K562 (cell line): ENCODE results near the gene IMPDH2. TPM values are rescaled to one million over a fixed set of nuclear protein-coding genes. Genes with fewer than 3 reads are reported as not detected.

Experiments
- BRF2 ChIP-seq: IDR thresholded peaks from 3 replicates; pipeline ENCODE4 v1.6.1; 2011; ENCODE audit warnings: borderline replicate concordance, mild to moderate bottlenecking; ENCODE audit not compliant: insufficient read length, insufficient read depth
- C11orf30 ChIP-seq: fragments of 450-650 bp; IDR thresholded peaks from 2 replicates; pipeline ENCODE4 v1.6.1; 2016; ENCODE audit warnings: low read depth, mild to moderate bottlenecking
- CCNT2 ChIP-seq: IDR thresholded peaks from 2 replicates; pipeline ENCODE4 v1.6.1; 2011; ENCODE audit warnings: borderline replicate concordance, low read depth, mild to moderate bottlenecking, moderate library complexity, mixed read lengths, low read length; ENCODE audit not compliant: insufficient read length; ENCODE audit errors: extremely low read depth
- CEBPG ChIP-seq, 3 experiments: fragments of 200-800 bp in 1 of 3; sonication (Bioruptor generic) in 1 of 3; sonication (generic) in 1 of 3; formaldehyde crosslinking in 1 of 3; IDR thresholded peaks in 2 of 3; conservative IDR thresholded peaks in 1 of 3; 2 replicates each; pipeline versions ENCODE4 v1.6.1 to v1.8.0; 2016 to 2022; ENCODE audit warnings: missing compliant biosample characterization in 2 of 3, missing genetic modification characterization in 2 of 3, mild to moderate bottlenecking in 1 of 3, missing genetic modification reagents in 1 of 3
- CLOCK ChIP-seq: fragments of 250-450 bp; sonication (Bioruptor Pico); IDR thresholded peaks from 2 replicates; pipeline ENCODE4 v1.4.0; 2020; ENCODE audit warnings: mild to moderate bottlenecking, moderate library complexity, borderline replicate concordance
- MEIS2 ChIP-seq: fragments of 450-650 bp; IDR thresholded peaks from 2 replicates; pipeline ENCODE4 v1.6.1; 2014; ENCODE audit warnings: mild to moderate bottlenecking; ENCODE audit not compliant: partially characterized antibody
- NBN ChIP-seq: fragments of 450-650 bp; IDR thresholded peaks from 2 replicates; pipeline ENCODE4 v1.6.1; 2016; ENCODE audit warnings: low read depth, mild to moderate bottlenecking
- NCOR1 ChIP-seq: fragments of 450-650 bp; IDR thresholded peaks from 2 replicates; pipeline ENCODE4 v1.6.1; 2016; ENCODE audit warnings: mild to moderate bottlenecking, moderate library complexity
- RFX1 ChIP-seq: fragments of 450-650 bp; IDR thresholded peaks from 2 replicates; pipeline ENCODE4 v1.6.1; 2016; ENCODE audit warnings: mild to moderate bottlenecking, moderate library complexity
- TCFL5 ChIP-seq: fragments of 250-450 bp; sonication (Bioruptor Pico); conservative IDR thresholded peaks from 2 replicates; pipeline ENCODE4 v1.6.1; 2021; ENCODE audit warnings: mild to moderate bottlenecking, moderate library complexity, matching md5 sums
- XRCC4 ChIP-seq: IDR thresholded peaks from one replicate; pipeline ENCODE4 v1.6.1; 2011; ENCODE audit not compliant: insufficient read depth, insufficient read length; ENCODE audit errors: extremely low read depth
- ZFPM2 ChIP-seq: fragments of 250-450 bp; sonication (Bioruptor Pico); IDR thresholded peaks from 2 replicates; pipeline ENCODE4 v1.5.1; 2022; ENCODE audit warnings: mild to moderate bottlenecking
- ZNF316 ChIP-seq: fragments of 450-650 bp; IDR thresholded peaks from 2 replicates; pipeline ENCODE4 v1.6.1; 2016
- ZNF592 ChIP-seq: fragments of 450-650 bp; IDR thresholded peaks from 2 replicates; pipeline ENCODE4 v1.6.1; 2017; ENCODE audit warnings: antibody characterized with exemption, mild to moderate bottlenecking
- ZSCAN32 ChIP-seq: fragments of 450-650 bp; formaldehyde crosslinking; IDR thresholded peaks from 2 replicates; pipeline ENCODE4 v1.4.0; 2020; ENCODE audit warnings: mild to moderate bottlenecking, moderate library complexity
- polyA plus RNA-seq, 8 experiments: library from polyadenylated mRNA; depleted of rRNA in 4 of 8; stranded (reverse) in 5 of 8; unstranded in 3 of 8; fragments of >200 nt; fragmentation: Nextera tagmentation in 2 of 8; fragmentation: Illumina TruSeq in 1 of 8; extraction: Ambion mirVana in 2 of 8; extraction: Trizol in 1 of 8; gene quantifications; 2 replicates each; pipeline versions ENCODE4 v1.2.1 to v1.2.3, GENCODE V29; 2011 to 2014; ENCODE audit warnings: inconsistent platforms in 1 of 8, missing spikeins in 1 of 8
- total RNA-seq, 7 experiments: library from RNA; depleted of rRNA in 6 of 7; stranded (reverse); fragments of >200 nt in 6 of 7; fragmentation: Illumina TruSeq in 2 of 7; extraction: Trizol in 2 of 7; gene quantifications; 2 replicates each; pipeline versions ENCODE4 v1.2.1 to v1.2.3, GENCODE V29; 2011 to 2021; ENCODE audit warnings: low replicate concordance in 1 of 7
- TF ChIP-seq, protein P1 (sequence below): fragments of 450-650 bp; IDR thresholded peaks from 2 replicates; pipeline ENCODE4 v1.6.1; 2016; ENCODE audit warnings: missing biosample characterization, missing genetic modification characterization
- TF ChIP-seq, protein P2 (sequence below): fragments of 250-450 bp; sonication (Bioruptor Pico); IDR thresholded peaks from 2 replicates; pipeline ENCODE4 v1.8.0; 2022; ENCODE audit warnings: moderate library complexity, mild to moderate bottlenecking, inconsistent platforms

Gene IMPDH2
- total and polyA plus RNA-seq, 9 of the 15 experiments (the other 6 are each of a cell fraction or from before 2014, with no cell fraction given) = 318 to 507 (median 366) TPM

GRCh38 chr3:49021813-49022687 is 7.1 kb downstream of the IMPDH2 start, which contains the start of gene NDUFAF3 (continued):
- TF ChIP-seq ZNF592 (0 out of 2 replicates have a peak, but pooled peaks have one; percentile 40), NCOR1 (no peak), ZFPM2 (no peak), RFX1 (no peak), MEIS2 (no peak), ZSCAN32 (no peak), ZNF316 (no peak), NBN (no peak), CEBPG (CRISPR knock-in tag; IDR thresholded peaks at IDR 0.05) (no peak), CEBPG (tag; conservative IDR thresholded peaks at IDR 0.05 in 1 of 2, IDR thresholded peaks at IDR 0.05 in 1 of 2) (no peak), BRF2 (no peak), CLOCK (CRISPR knock-in tag) (no peak), TCFL5 (CRISPR knock-in tag) (no peak), CCNT2 (no peak), XRCC4 (no peak), C11orf30 (peak; percentile 90)
- TF ChIP-seq, protein P1, sequence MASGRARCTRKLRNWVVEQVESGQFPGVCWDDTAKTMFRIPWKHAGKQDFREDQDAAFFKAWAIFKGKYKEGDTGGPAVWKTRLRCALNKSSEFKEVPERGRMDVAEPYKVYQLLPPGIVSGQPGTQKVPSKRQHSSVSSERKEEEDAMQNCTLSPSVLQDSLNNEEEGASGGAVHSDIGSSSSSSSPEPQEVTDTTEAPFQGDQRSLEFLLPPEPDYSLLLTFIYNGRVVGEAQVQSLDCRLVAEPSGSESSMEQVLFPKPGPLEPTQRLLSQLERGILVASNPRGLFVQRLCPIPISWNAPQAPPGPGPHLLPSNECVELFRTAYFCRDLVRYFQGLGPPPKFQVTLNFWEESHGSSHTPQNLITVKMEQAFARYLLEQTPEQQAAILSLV (tag) = no peak
- TF ChIP-seq, protein P2, sequence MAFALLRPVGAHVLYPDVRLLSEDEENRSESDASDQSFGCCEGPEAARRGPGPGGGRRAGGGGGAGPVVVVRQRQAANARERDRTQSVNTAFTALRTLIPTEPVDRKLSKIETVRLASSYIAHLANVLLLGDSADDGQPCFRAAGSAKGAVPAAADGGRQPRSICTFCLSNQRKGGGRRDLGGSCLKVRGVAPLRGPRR = no peak
